HFF-Myc (cell line): Measurements from ENCODE around the gene FAM222A.

Experiments
- DNase-seq: peaks from one replicate; pipeline ENCODE4 v3.0.0-alpha.2; 2011; ENCODE audit warnings: low read depth; ENCODE audit errors: extremely low read depth
- H3K4me3 ChIP-seq: replicated peaks from 2 replicates; pipeline ENCODE4 v1.5.1; 2011; ENCODE audit warnings: low read depth, mild to moderate bottlenecking, control low read depth, low read length
- CTCF ChIP-seq: IDR thresholded peaks from 2 replicates; pipeline ENCODE4 v1.5.1; 2012; ENCODE audit warnings: mild to moderate bottlenecking, low read depth, low read length, control low read depth; ENCODE audit errors: missing control alignments

The FAM222A gene

GRCh38 chr12:109726106-109726497 lies 12.5 kb downstream of the FAM222A start:
- TF ChIP-seq CTCF: no peak
- no peak for DNase-seq
- H3K4me3 ChIP-seq: no peak overlapping the region

- no peak for TF ChIP-seq CTCF
- no peak for DNase-seq
- no peak overlapping the region for H3K4me3 ChIP-seq
These were observed 12.9 kb downstream of the FAM222A start for GRCh38 chr12:109726511-109727038.

- TF ChIP-seq CTCF: no peak
- no peak for DNase-seq
These were observed 13.6 kb downstream of the FAM222A start for GRCh38 chr12:109727039-109727723.

GRCh38 chr12:109727746-109728726 lies 14.4 kb downstream of the FAM222A start:
- DNase-seq: no peak
- no peak overlapping the region for H3K4me3 ChIP-seq
- no peak for TF ChIP-seq CTCF

More at GRCh38 chr12:109727039-109727723, 13.6 kb downstream of the FAM222A start:
- H3K4me3 ChIP-seq: no peak overlapping the region

- TF ChIP-seq CTCF: no peak
- DNase-seq: no peak
- H3K4me3 ChIP-seq: no peak overlapping the region
These were observed 15.3 kb downstream of the FAM222A start for GRCh38 chr12:109728921-109729320.

- no peak for TF ChIP-seq CTCF
- no peak for DNase-seq
- H3K4me3 ChIP-seq: no peak overlapping the region
These were observed 15.8 kb downstream of the FAM222A start for GRCh38 chr12:109729371-109729781.
